ENCODE data around the gene CELSR1.
A peak's percentile ranks its signal among the peaks of the same experiment; 100 is the strongest.

The CELSR1 gene

DNA sequence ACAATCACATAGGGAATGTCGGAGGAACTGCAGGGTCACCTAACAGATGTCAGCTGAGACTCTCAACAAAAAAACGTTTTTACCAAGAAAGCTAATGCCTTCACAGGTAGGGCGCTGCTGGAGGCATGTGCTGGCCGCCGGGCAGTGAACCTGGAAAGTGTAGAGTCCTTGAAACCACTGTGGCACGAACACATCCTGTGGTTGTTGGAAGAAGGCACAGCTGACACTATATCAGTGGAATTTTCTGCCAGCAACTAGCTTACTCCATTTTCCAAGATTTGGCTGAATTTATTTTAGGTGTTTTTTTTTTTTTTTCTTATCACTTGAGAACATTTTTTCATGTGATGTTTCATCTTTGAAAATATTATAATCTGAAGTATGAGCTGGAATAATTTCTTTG lies 187.7 kb downstream of the CELSR1 start:
- no peak for DNase-seq (ENCODE audit: low spot score)

GRCh38 chr22:46349238-46349637 lies 188.2 kb downstream of the CELSR1 start:
- DNase-seq (ENCODE audit: low spot score): no peak

DNA sequence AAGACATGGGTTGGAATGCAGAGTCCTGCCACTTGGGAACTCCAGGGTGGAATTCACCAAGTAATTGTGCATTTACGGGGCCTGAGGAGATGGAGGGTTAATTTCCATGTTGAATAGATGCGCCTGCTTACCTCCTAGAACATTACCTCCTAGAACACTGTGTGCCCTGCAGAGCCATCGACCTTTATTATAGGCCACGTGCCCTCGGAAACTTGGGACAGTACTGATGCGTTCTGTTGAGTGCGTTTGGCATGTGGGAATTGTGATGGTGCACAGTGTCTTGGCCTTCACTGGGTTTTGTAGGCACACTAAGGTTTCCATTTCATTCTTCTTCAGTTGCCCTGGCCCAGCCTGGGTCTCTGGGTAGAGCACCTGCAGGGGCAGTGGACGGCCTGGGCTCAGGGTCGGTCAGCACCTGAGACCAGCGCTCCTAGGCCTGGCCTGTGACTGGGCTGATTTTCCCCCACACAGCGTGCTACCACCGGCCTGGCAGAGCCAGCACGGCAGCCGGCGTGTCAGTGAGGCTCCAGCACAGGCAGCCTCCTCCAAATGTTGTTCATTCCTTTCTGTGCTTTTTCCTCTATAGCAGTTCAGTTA lies 189.2 kb downstream of the CELSR1 start:
- DNase-seq (ENCODE audit: low spot score): no peak

DNA sequence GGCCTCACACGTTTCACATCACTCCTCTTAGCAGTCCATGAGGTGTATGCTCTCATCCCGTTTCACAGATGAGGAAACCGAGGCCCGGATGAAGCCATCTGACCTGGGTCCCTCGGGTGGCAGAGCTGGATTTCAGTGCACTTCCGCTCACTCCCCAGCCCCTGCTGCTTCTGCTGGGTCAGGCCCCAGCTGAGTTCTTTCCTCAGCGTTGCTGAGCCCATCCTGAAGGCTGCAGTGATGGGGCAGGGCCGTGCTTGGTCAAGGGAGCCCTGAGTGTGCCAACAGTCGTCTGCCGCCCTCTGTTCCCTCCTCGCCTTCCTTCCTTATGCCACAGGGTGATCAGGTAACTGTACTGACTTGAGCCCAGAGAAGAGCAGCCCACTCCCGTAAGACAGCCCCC lies 189.8 kb downstream of the CELSR1 start:
- DNase-seq (ENCODE audit: low spot score): no peak

DNA sequence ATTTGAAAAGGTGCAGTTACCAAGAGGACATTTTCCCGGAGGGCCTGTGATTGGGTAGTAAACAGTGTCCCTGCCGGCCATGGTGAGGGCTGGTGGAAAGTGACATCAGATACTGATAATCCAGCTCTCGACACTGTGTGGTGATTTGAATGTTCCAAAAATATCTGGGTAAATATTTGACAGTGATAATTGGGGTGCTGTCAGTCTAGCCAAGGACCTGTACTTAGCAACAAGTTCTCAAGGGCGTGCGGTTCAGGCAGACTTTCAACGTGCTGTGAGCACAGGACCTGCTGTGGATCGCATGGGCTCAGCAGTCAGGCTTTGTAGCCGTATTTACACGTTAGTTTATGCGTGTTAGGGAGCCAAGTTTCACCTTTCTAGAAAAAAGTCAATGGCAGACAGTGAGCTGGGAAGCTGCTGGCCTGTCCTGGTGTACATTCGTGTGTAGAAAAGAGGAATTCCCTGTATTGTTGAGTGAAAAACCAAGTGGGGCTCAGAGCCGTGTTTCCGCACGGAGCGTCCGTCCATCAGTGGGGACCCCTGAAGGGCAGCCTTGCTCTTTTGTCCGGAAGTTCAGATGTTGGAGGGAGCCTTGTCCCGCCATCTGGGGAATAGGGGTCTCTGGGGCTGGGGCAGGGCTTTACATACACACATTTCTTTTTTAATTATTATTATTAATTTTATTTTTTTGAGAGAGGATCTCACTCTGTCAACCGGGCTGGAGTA lies 190.6 kb downstream of the CELSR1 start:
- DNase-seq (ENCODE audit: low spot score): no peak

GRCh38 chr22:46340676-46341075 lies 196.7 kb downstream of the CELSR1 start:
- DNase-seq (ENCODE audit: low spot score): no peak

GRCh38 chr22:46339956-46340355 lies 197.5 kb downstream of the CELSR1 start:
- no peak for DNase-seq (ENCODE audit: low spot score)

DNA sequence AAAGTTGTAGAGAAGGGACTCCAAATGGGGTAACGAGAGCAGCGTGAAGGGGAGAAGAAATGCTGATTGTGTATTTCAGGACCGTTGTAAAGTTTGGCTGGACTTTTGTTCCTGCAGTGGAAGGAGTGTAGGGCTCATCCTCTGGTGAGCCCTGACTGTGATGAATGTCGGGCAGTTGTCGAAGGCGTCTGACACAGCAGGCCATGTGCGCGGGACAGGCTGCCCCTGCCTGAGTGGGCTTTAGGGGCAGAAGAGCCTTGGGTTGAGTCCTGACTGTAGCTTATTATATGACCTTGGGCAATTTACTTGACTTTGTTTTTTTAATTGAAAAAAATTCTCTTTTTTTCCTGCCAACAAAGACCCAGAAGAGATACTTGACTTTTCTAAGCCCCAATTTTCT lies 198.8 kb downstream of the CELSR1 start:
- no peak for DNase-seq (ENCODE audit: low spot score)

DNA sequence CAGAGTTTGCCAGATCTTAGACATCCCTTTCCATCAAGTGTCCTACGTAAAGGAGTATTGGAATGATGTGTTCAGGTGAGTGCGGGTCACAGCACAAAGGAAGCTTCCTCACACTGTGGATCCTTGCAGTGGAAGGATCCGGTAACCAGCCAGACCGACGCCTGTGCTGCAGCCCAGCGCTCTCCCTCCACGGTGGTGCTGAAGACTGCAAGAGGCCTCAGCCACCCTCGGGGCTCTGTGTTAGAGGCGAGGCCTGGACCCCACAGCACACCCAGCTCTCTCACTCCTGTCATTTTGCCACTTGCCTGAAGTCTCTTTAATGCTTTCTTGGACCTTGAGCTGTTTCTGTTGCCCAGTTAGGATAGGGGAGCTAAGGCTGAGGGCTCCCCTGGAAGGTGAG lies 199.6 kb downstream of the CELSR1 start:
- no peak for DNase-seq (ENCODE audit: low spot score)

GRCh38 chr22:46336119-46337078 lies 201.0 kb downstream of the CELSR1 start:
- no peak for DNase-seq (ENCODE audit: low spot score)

DNA sequence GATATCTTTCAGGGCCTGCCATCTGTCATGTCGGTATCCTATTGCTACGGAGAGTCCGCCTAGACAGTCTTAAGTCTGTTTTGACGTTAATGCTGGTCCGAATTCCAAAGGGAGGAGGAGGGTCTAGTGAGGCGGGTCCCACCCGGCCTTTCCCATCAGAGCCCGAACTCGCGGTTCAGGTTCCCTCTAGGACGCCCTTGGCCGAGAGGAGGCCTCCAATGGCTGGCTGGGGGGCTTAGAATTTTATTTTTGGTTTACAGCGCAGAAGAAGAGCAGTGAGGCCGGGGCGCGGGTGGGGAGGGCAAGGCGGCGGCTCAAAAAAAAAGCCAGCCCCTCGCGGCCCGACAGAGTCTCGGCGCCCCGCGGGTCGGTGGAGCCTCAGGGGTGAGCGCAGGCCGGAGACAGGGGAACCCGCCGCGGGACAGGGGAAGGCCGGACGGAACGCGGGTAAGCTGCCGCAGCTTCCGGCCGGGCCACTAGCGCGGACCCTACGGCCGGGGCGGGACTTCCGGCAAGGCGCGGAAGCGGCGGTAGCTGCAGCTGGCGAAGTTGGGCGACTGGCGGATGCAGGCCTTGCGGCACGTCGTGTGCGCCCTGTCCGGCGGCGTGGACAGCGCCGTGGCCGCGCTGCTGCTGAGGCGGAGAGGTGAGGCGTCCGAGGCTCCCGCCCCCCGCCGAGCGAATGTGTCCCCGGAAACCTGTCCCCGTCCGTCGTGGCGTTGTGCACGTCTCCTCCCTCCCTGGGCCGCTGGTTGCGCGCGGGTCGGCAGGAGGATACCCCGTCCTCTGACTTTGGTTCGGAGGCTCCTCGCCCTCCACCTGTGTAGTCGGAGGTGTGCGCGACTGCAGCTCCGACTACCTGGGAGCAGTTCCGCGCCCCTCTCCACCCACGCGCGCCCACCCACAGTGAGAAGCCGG lies 202.0 kb downstream of the CELSR1 start, which contains the start of gene TRMU:
Gene TRMU (plus strand): TSS at position 514 of the 918 bp plus-strand sequence. CDS start 51 bp downstream, at position 565.
- peak; percentile 93 for DNase-seq (ENCODE audit: low spot score)

GRCh38 chr22:46331496-46331895 lies 205.9 kb downstream of the CELSR1 start:
- no peak for DNase-seq (ENCODE audit: low spot score)

DNA sequence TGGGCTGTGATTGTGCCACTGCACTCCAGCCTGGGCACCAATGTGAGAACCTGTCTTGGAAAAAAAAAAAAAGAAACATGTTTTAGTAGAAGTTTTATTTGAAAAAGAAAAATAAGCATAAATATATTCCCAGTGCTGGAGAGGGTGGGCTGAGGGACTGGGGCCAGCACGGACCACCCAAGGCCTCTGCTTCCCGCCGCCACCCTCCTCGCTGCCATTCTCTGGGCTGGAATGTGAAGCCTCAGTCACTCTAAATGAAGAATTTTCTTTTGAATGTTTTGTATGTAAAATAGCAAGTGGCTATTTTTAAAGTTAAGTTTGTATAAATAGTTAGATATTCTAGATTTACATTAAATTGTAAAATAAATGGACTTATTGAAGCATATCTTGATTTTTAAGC lies 207.0 kb downstream of the CELSR1 start:
- no peak for DNase-seq (ENCODE audit: low spot score)

DNA sequence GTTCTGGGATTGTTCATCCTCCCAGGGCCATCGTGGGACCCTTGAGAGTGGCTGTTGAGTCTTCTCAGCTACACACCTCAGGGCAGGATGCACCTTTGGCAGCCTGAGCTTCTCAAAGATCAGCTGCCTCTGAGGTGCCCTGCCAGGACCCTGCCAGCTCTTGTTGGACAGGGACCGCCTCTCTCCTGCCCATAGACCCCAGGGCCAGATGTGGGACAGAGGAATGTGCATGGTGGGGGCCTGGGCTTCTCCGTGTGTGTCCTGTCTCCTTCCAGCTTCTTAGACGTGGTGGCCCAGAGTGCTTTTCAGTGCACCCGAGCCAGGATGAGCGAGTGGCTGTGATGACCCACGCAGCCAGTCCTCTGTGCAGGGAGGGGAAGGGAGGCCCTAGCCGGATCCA lies 207.8 kb downstream of the CELSR1 start:
- no peak for DNase-seq (ENCODE audit: low spot score)

DNA sequence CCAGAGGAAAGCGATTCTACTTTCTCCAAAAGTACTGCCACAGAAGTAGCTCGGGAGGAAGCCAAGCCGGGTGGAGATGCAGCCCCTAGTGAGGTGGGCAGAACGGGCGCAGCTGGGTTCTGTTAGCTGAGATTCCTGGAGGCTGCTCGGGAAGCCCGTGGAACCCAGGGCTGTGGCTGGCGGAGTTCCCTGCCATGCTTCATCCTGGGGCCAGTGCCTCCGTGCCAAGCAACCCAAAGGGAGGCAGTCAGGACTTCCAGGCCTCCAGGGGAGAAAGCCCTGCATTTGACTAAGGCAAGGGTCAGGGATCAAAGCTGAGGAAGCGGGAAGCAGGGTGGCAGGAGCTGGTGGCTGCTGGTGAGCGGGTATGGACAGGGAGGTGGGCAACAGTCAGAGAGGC lies 208.6 kb downstream of the CELSR1 start:
- no peak for DNase-seq (ENCODE audit: low spot score)

DNA sequence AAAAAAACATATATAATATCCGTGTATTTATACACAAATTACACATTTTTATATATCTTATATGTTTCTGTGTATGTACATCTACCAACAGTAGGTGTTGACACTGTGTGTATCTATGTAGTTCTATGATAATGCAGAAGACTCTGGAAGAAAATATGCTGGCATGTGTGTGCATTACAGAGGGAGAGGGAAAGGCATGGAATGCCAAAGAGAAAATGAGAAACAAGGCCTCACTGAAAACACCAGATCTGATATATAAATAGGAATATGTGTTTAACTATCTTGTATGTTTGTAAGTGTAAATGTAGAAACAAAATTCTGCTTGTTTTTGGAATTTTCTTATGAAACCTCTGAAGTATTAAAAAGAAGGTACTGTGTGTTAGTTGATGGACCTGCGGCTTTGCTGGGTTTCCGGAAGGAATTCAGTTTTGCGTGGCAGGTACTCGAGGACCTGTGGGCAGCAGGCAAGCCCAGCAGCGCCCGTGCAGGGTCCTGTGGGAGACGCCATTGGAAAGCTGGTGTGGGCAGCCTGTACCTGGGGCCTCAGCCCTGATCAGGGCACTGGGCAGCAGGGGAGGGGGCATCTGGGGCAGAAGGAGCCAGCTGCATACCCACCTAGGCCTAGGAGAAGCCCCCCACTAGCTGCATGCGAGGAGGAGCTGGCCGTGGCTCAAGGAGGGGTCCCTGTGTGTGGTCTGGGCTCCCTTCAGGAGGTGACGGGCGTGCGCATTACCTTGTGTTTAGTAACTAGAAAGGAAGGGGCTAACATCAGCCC lies 209.5 kb downstream of the CELSR1 start:
- no peak for DNase-seq (ENCODE audit: low spot score)

DNA sequence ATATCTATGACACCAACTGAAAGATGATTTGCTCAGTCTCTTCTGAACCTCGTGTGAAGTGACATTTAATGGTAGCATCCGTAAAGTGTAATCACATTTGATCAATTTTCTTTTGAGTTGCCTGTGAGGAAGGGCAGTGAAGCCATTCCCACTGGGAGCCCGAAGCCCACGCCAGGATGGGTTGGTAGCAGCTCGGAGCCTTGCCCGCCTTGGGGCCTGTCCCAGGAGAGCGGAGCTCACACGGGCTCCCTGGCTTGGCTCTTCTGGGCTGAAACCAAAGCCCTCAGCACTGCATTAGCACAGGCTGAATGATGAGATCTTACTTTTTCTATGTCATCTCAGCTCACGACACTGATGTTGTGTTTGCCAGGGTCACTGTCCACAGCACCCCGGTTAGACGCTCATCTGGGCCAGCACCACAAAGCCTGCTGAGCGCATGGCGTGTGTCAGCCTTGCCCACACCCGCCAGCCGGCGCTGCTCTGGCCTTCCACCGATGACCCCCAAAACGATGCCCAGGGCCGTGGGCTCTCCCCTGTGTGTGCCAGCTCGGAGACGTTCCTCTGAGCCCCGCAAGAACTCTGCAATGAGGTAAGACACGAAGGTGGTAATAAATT lies 211.2 kb downstream of the CELSR1 start:
- DNase-seq (ENCODE audit: low spot score): no peak

- DNase-seq (ENCODE audit: low spot score): no peak
Measured at GRCh38 chr22:46323162-46323561, 214.3 kb downstream of the CELSR1 start.

- DNase-seq (ENCODE audit: low spot score): no peak
Measured at GRCh38 chr22:46322711-46323110, 214.7 kb downstream of the CELSR1 start.

DNA sequence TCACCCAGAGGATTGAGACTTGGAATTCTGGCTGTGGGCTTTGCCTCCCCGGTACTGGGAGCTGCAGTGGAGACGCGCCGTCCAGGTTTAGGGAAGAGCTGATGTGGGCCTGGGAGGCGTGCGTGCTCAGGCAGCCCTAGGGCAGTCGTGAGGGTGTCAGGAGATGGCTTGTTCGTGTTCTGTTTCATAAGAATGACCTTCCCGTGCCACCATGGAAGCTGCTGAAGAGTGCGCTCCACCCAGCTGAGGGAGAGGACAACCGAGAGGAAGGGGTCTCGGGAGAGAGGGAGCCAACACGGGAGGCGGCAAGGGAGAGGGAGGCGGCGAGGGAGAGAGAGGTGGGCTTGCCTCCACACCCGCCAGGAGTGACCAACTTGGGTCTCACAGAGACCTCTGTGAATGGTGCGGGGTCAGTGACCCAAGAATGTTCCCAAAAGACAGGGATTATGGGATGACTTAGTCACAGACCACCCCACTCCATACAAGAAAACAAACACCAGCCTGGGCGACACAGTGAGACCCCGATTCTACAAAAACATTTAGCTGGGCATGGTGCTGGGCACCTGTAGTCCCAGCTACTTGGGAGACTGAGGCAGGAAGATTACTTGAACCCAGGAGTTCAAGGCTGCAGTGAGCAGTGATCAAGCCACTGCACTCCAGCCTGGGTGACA lies 216.6 kb downstream of the CELSR1 start:
- DNase-seq (ENCODE audit: low spot score): no peak

Measured in COLO829 (cell line).